ENCODE results near the gene MGST2.
"Not testable (repeated sequence)": the region's sequence is repeated elsewhere in the genome, so short reads cannot be mapped to it uniquely, and the experiment has no call there.

Gene MGST2

GRCh38 chr4:139665690-139666529 lies at the start of gene MGST2:
MGST2 (plus strand) TSS chr4:139665819; CDS start chr4:139666020, 201 bp downstream.
- DNase-seq (ENCODE audit: low read depth in 2 of 2), result peak in 1 of 2 donors; percentile 16

- DNase-seq (ENCODE audit: low read depth in 2 of 2), result no peak
These were observed 47.7 kb upstream of the MGST2 start for GRCh38 chr4:139617702-139618490.

GRCh38 chr4:139619644-139620043 lies 46.0 kb upstream of the MGST2 start:
- no peak for DNase-seq (ENCODE audit: low read depth in 2 of 2)

- no peak for DNase-seq (ENCODE audit: low read depth in 2 of 2)
These were observed 42.7 kb upstream of the MGST2 start for GRCh38 chr4:139622901-139623381.

- DNase-seq (ENCODE audit: low read depth in 2 of 2), result no peak
These were observed 41.1 kb upstream of the MGST2 start for GRCh38 chr4:139624441-139625092.

GRCh38 chr4:139625093-139625455 lies 40.5 kb upstream of the MGST2 start:
- DNase-seq (ENCODE audit: low read depth in 2 of 2), result no peak

- DNase-seq (ENCODE audit: low read depth in 2 of 2), result no peak
These were observed 40.1 kb upstream of the MGST2 start for GRCh38 chr4:139625482-139625881.

GRCh38 chr4:139628184-139629012 lies 37.2 kb upstream of the MGST2 start:
- no peak for DNase-seq (ENCODE audit: low read depth in 2 of 2)

- no peak for DNase-seq (ENCODE audit: low read depth in 2 of 2)
These were observed 36.0 kb upstream of the MGST2 start for GRCh38 chr4:139629436-139630125.

- no peak for DNase-seq (ENCODE audit: low read depth in 2 of 2)
These were observed 35.5 kb upstream of the MGST2 start for GRCh38 chr4:139630126-139630495.

- no peak for DNase-seq (ENCODE audit: low read depth in 2 of 2)
These were observed 34.6 kb upstream of the MGST2 start for GRCh38 chr4:139630991-139631390.

- no peak for DNase-seq (ENCODE audit: low read depth in 2 of 2)
These were observed 33.8 kb upstream of the MGST2 start for GRCh38 chr4:139631791-139632190.

GRCh38 chr4:139632739-139633138 lies 32.9 kb upstream of the MGST2 start:
- DNase-seq (ENCODE audit: low read depth in 2 of 2), result not testable (repeated sequence)

- no peak for DNase-seq (ENCODE audit: low read depth in 2 of 2)
These were observed 32.4 kb upstream of the MGST2 start for GRCh38 chr4:139633195-139633594.

- no peak for DNase-seq (ENCODE audit: low read depth in 2 of 2)
These were observed 32.0 kb upstream of the MGST2 start for GRCh38 chr4:139633661-139634060.

- no peak for DNase-seq (ENCODE audit: low read depth in 2 of 2)
These were observed 29.7 kb upstream of the MGST2 start for GRCh38 chr4:139635966-139636365.

- DNase-seq (ENCODE audit: low read depth in 2 of 2), result not testable (repeated sequence)
These were observed 27.3 kb upstream of the MGST2 start for GRCh38 chr4:139638306-139638705.

GRCh38 chr4:139639654-139640053 lies 26.0 kb upstream of the MGST2 start:
- no peak for DNase-seq (ENCODE audit: low read depth in 2 of 2)

- DNase-seq (ENCODE audit: low read depth in 2 of 2), result no peak
These were observed 24.4 kb upstream of the MGST2 start for GRCh38 chr4:139641218-139641617.

GRCh38 chr4:139642364-139642763 lies 23.3 kb upstream of the MGST2 start:
- DNase-seq (ENCODE audit: low read depth in 2 of 2), result no peak
